GM20431 (cell line): ENCODE data around the gene HTR1E.
"Not testable (repeated sequence)": the region's sequence is repeated elsewhere in the genome, so short reads cannot be mapped to it uniquely, and the experiment has no call there.

Source experiments
- in situ Hi-C: fragments of 300-500 bp; cut with MseI, MboI; formaldehyde crosslinking; loops from one replicate; pipeline ENCODE4 v1.15.0; 2020; ENCODE audit warnings: low sequenced_read_pairs; ENCODE audit not compliant: unreplicated experiment

The HTR1E gene

GRCh38 chr6:86937219-86938079, at the start of gene HTR1E:
HTR1E (plus strand) TSS chr6:86937528; CDS start chr6:87015335, 77,807 bp downstream.
- in situ Hi-C loops: no loop called here

- in situ Hi-C loops: no loop called here
These were observed 49.0 kb upstream of the HTR1E start for GRCh38 chr6:86888301-86888700.

GRCh38 chr6:86897265-86897664, 40.1 kb upstream of the HTR1E start:
- in situ Hi-C loops: not testable (repeated sequence)

GRCh38 chr6:86913795-86914194, 23.5 kb upstream of the HTR1E start:
- in situ Hi-C loops: no loop called here

- in situ Hi-C loops: no loop called here
These were observed 20.9 kb upstream of the HTR1E start for GRCh38 chr6:86916393-86916792.

GRCh38 chr6:86927138-86927537, 10.2 kb upstream of the HTR1E start:
- in situ Hi-C loops: not testable (repeated sequence)

- in situ Hi-C loops: not testable (repeated sequence)
These were observed 9.5 kb upstream of the HTR1E start for GRCh38 chr6:86927859-86928258.

- in situ Hi-C loops: no loop called here
These were observed 3.0 kb upstream of the HTR1E start for GRCh38 chr6:86934365-86934764.

- in situ Hi-C loops: no loop called here
These were observed 502 bp upstream of the HTR1E start for GRCh38 chr6:86936834-86937218.

GRCh38 chr6:86938814-86939213, 1.5 kb downstream of the HTR1E start:
- in situ Hi-C loops: no loop called here

- in situ Hi-C loops: no loop called here
These were observed 4.1 kb downstream of the HTR1E start for GRCh38 chr6:86941461-86941860.

GRCh38 chr6:86942769-86943516, 5.6 kb downstream of the HTR1E start:
- in situ Hi-C loops: no loop called here

GRCh38 chr6:86943819-86944407, 6.6 kb downstream of the HTR1E start:
- in situ Hi-C loops: no loop called here

GRCh38 chr6:86949771-86950170, 12.4 kb downstream of the HTR1E start:
- in situ Hi-C loops: no loop called here

GRCh38 chr6:86952991-86953390, 15.7 kb downstream of the HTR1E start:
- in situ Hi-C loops: no loop called here

- in situ Hi-C loops: no loop called here
These were observed 22.3 kb downstream of the HTR1E start for GRCh38 chr6:86959656-86960055.

- in situ Hi-C loops: no loop called here
These were observed 24.3 kb downstream of the HTR1E start for GRCh38 chr6:86961455-86962200.

GRCh38 chr6:86963352-86963751, 26.0 kb downstream of the HTR1E start:
- in situ Hi-C loops: no loop called here

- in situ Hi-C loops: no loop called here
These were observed 26.8 kb downstream of the HTR1E start for GRCh38 chr6:86964029-86964579.

GRCh38 chr6:86966271-86966670, 28.9 kb downstream of the HTR1E start:
- in situ Hi-C loops: no loop called here
